ENCODE measurements around the gene OLFML2A.

- no peak for TF ChIP-seq POLR2A (IDR thresholded peaks at IDR 0.05; ENCODE audit: low read depth)
- TF ChIP-seq CTCF (IDR thresholded peaks at IDR 0.05): no peak
Observed at GRCh38 chr9:124749284-124749683, 27.6 kb upstream of the OLFML2A start.

Measured in esophagus muscularis mucosa (tissue), 3 donors.